NCI-H226 (cell line): Measurements from ENCODE around the gene TBCD.

Source experiments
- DNase-seq: peaks from one replicate; pipeline ENCODE4 v3.0.0-alpha.2; 2015

The TBCD gene

DNA sequence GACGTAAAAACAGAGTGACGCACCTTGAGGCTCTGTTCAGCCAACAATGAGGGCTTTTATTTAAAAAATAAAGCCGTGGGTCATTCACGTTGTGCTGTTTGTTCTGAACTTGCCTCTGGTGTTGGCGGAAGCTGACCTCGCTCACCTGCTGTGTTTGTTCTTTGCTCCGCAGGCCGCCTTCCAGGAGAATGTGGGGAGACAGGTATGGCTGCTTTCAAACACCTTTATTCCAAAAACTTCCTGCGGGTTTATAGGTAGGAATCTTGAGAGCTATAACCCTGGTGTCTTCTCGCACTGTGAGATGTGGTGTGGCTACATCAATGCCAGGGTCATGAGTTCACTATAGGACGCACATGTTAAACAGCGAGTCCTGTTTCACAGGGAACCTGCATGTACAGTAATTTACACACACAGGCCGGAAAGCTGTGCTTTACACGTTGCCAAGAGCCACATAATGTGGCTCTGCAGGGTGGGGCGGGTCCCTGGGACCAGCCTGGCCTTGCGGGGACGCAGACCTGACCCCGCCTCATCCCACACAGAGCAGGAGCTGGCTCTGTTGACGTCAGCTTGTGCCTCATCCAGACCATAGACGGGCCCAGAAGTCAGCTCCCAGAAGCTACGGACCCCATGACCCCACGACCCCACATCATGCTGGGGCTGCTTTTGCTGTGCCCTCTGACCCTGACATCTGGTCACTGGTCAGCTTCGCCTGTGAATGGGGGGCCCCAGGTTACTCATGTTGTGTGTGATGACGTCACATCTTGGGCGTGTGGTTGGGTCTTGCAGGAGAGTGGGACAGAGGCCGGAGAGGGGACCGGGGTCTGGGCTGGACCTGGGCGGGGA, 137.9 kb downstream of the TBCD start:
- DNase-seq = no peak

DNA sequence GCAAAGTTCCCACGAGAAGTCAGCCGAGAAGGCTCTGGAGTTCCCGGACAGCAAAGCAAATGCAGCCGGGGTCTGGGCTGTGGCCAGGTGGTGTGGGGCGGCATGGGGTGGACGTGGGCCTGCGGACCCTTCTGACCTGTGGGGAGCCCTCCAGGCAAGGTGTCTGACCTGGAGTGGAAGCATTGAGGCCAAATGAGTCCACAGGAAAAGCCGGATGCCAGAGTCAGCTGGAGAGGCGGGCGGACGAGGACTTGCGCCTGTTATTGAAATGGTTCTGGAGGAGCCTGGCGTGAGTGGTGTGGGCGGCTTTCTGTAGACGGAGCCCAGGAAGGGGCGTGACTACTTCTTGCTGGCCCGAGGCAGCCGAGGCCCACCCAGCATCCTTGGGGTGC, 138.5 kb downstream of the TBCD start:
- DNase-seq = no peak

DNA sequence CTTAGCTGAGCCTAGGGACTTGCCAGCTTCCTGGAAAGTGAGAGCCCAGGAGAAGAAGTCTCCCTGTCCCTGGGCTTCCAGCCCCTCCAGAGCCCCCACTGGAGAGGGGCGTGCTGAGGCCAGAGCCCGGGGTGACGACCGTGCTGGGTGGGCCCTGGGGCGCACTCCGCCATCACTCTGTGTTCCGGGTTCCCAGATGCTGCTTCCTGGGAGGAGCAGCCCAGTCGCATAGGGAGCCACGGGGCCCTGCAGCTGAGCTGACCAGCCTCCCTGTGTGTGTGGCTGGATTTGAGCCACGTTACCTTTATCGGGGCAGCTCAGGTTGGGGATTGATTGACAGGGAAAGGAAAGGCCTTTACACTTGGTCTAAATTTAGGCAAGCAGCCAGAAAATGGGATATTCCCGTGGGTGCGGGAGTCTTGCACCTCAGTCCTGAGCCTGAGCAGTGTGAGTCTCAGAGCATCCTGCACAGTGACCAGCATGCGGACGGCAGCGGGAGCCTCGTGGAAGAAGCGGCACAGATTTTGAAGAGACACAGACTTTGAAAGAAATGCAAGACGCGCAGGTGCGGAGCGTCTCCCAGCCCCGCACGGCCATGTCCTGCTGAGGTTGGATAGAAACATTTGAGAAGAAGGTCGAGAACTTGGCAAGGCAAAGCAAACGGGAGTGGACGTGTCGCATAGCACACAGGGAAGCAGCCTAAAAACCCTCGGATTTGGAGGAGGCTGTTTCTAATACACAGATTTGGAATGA, 139.2 kb downstream of the TBCD start:
- no peak for DNase-seq

DNA sequence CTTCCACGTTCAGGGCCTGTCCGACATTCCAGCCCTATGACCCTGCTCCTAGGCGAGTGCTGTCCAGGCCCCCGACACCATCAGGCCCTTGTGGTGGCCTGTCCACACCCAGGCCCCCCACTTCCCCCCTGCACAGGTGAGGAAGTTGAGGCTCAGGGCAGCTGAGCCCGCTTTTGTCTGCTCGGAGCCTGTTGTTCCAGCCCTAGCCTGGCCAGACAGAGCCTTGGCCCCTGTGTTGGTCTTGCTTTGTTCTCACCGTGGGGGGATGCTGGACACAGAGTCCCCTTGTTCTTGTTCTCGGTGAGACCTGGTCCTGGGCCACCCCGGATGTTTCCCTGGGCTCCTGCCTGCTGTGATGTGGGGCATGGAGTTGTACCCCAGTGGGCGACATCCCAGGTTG, 140.0 kb downstream of the TBCD start:
- DNase-seq = no peak

DNA sequence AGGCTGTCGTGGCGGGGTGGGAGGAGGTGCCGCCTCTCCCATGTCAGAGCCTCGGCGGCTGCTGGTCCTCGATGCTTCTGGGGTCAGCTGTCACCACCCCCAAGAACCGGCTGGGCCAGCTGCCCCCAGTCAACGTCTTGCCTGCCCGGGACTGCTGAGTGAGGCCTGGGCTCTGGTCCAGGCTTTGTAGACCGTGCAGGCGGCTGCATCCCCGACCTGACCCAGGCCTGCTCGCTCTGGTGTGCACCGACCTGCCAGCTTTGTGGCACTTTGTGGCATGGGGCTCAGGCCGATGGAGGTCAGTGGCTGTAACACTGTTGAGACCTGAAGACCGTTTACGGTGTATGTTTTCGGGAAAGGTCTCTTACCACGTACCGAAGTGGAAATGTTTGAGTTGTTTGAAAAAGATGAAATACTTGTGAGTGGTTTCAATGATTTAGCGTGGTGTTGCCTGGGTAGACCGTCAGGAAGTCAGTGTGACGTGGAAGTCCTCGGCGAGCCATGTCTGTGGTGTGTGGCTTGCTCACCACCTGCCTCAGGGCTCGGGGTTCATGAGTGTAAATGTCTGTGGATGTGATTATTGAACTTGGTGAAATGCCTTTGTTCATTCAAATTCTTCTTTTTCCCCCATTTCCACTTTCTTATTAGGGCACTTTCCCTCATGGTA, 141.2 kb downstream of the TBCD start:
- no peak for DNase-seq

DNA sequence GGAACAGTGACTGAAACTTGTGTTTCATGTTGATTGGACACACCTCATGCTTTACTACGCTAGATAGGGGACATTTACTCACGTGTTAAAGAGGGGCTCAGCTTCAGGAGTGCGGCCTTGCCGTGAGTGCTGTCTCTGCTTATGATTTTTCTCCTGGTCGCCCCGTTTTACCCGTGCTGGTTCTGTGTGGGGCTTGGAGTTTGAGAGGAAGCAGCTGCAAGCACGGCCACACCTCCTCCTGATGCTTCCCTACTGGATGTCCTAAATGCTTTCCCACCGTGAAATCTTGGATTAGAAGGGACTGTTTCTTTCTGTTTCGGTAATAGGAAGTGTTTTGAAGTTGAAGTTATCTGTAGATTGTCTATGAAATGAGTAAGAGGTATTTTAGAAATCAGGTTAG, 141.9 kb downstream of the TBCD start:
- DNase-seq = no peak

DNA sequence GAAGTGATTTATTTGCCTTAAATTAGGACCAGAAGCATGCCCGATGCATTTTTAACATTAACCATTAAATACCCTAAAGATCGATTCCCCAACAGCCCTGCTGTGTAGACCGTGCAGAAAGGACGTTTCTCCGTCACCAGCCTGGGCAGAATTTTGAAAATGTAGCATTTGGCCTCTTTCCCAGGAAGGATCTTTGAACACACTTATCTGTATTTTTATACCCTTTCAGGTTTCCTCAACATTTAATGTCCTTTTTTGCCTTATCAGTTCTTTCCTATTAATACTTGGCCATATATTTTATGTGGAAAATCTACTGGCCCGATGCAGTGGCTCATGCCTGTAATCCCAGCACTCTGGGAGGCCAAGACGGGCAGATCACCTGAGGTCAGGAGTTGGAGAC, 142.5 kb downstream of the TBCD start:
- no peak for DNase-seq

DNA sequence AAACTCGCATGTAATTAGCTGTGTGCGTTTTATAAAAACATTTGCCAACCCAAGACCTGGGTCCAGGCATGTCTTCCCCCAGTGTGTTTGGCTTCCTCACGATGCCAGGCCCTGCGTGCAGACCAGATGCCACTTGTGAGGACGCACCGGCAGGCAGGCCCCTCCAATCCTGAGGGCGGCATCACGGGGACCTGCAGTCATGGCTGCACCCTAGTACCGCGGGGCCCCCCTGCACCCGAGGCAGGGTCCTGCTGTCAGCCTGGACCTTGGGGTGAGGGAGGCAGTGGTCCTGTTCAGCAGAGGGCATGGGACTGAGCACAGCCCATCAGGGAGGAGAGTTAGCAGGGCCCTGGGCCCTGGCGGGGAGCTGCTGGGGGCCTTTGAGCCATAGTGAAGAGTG, 143.2 kb downstream of the TBCD start:
- DNase-seq = no peak

DNA sequence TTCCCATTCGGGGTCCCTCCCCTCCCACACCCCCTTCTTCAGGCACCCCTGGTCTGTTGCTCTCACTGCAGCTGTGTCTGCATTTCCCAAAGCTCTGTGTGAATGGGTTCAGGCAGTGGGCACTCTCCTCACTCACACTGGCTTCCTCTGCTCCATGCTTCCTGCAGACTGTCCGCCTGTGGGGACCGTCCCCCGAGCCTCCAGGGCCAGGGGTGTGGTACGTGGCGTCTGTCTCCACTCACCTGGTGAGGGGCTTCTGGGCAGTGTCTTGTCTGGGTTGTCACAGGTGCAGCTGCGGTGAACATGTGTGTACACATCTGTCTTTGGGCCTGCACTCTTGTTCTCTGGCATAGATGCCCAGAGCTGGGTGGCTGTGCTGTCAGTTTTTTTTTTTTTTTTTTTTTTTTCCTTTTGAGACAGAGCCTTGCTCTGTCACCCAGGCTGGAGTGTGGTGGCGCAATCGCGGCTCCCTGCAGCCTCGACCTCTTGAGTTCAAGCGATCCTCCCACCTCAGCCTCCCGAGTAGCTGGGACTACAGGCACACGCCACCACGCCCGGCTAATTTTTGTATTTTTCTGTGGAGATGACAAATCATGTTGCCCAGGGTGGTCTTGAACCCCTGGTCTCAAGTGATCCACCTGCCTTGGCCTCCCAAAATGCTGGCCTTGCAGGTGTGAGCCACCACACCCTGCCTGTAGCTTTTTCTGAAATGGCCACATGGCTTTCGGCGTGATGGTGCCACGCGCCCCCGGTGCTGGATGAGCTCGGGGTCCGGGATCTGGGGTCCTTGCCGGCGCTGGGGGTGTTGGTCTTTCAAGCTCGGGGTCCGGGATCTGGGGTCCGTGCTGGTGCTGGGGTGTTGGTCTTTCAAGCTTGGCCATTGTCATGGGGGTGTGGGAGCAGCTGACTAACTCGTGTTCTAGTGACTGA, 144.5 kb downstream of the TBCD start:
- no peak for DNase-seq

DNA sequence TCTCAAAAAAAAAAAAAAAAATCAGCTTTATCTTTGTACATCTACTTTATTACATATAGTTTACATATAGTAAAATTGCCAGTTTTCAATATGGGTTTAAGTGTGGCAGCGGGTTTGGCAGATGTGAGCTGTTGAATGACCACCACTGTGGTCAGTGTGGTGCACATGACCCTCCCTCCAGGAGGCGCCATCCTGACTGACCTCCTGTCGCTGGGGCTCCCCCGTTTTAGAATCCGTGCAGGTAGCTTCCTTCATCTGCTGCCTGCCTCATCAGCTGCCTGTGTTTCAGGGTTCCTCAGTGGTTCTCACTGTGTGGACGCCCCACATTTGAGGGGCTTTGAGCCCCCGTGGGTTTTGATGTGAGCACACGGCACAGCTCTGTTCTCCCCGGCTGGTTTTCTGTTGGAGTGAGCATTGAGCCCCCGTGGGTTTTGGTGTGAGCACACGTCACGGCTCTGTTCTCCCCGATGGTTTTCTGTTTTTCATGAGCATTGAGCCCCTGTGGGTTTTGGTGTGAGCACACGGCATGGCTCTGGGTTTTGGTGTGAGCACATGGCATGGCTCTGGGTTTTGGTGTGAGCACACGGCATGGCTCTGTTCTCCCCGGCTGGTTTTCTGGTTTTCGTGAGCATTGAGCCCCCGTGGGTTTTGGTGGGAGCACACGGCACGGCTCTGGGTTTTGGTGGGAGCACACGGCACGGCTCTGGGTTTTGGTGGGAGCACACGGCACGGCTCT, 145.8 kb downstream of the TBCD start:
- DNase-seq = no peak

DNA sequence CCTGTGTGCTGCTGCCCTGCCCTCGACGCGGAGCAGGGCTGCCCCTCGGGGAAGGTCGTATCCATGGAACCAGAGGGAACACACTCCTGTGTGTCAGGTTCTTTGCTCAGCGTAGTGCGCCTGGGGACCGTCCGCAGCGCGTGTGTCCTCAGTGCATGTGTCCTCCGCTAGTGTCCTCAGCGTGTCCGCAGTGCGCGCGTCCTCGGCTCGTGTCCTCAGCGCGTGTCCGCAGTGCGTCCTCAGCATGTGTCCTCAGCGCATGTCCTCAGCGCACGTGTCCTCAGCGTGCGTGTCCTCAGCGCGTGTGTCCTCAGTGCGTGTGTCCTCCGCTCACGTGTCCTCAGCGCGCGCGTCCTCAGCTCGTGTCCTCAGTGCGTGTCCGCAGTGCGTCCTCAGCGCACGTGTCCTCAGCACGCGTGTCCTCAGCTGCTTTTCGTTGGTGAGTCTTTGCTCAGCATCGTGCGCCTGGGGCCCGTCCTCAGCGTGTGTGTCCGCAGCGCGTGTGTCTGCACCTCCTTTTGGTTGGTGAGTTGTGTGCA, 147.2 kb downstream of the TBCD start:
- DNase-seq = no peak

DNA sequence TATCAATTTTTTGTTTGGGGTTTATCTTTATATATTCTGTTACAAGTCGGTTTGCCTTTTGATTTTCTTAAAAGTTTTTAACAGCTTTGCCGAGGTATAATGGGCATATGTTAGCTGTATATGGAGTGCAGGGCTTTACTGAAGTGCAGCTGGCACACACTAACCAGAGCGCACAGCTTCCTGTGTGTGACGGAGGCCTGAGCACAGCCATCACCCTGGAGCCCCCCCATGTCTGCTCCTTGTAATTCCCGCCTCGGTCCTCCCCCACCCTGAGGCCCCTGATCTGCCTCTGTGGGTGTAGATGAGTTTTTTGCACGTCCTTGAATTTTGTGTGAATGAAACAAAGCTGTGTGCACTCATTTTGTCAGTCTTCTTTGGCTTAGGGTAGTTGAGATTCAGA, 148.1 kb downstream of the TBCD start:
- DNase-seq = no peak

DNA sequence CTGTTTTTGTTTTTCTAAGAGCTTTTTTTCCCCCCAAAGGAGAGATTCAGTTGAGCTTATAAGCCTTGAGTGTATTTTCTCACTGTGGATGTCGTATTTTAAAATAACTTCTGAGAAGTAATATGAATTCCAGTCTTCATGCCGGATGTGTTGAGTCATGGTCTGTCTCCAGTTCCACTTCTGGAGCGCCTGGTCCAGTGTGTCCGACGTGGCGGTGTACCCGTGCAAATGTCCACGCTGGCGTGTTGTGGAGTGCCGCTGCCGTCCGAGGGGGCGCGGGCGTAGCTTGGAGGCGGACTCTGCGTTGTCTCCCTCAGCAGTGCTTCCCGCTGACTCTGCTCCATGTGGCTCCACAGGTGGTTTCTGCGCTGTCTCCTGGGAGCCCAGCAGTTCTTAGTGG, 148.9 kb downstream of the TBCD start:
- no peak for DNase-seq

DNA sequence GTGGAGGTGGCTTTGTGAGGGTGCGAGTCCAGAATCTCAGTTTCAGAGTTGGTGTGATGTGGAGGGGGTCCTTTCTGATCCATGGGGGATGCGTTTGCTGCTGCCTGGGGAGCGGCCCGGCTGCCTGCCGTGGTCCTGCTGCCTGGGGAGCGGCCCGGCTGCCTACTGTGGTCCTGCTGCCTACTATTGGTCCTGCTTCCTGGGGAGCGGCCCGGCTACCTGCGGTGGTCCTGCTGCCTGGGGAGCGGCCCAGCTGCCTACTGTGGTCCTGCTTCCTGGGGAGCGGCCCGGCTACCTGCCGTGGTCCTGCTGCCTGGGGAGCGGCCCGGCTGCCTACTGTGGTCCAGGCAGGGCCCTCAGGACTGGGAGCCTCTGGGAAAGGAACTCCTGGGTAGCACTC, 149.5 kb downstream of the TBCD start:
- DNase-seq = no peak

DNA sequence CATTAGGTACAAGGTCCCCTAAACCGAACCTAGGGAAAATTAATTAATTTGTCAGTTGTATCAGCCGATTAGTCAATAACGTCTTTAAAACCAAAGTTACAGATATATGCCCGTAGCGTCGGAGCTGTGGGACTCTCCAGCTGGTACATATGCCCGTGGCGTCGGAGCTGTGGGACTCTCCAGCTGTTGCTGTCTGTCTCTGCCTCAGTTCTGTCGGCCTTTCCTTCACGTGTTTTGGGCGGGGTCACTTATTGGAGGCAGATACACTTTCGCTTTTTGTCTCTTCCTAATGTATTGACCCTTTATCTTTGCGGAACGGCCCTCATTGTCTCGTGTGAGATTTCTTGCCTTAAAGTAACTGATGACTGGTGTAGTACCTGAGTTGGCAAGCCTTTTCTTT, 150.0 kb downstream of the TBCD start:
- DNase-seq = no peak

DNA sequence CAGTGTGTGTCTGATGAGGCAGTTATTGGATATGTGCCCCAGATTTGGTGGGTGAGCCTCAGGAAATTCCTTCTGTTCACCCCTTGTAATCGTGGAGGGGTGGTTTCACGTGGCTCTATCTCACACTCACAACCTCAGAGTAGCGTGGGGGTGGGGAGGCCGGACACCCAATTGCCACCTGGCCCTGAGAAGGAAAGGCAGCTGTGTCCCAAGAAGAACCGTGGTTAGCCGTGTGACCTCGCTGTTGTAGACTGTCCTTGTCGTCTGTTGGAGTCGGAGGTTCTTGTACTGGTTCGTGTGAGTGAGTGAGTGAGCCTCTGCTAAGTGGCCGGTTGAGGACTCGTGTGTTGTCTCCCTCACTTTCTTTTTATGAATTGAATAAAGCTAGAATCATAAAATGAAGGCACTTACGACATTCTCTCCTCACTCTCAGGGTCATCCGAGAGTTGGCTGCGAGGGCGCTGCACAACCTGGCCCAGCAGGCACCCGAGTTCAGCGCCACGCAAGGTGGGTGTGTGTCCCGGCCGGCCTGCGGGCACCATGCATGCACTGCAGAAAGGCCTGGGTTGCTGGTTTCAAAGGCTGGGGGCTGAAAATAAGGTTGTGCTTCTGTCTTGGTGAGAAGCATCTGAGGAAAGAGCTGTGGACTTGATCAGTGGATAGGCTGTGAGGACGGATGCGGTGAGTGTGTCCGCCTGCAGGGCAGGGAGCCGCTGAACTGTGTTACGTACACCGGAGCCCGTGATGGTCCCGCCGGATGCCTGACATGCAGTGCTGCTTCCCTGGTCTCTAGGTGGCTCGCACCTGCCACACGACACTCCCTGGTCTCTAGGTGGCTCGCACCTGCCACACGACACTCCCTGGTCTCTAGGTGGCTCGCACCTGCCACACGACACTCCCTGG, 151.4 kb downstream of the TBCD start:
- DNase-seq = no peak

DNA sequence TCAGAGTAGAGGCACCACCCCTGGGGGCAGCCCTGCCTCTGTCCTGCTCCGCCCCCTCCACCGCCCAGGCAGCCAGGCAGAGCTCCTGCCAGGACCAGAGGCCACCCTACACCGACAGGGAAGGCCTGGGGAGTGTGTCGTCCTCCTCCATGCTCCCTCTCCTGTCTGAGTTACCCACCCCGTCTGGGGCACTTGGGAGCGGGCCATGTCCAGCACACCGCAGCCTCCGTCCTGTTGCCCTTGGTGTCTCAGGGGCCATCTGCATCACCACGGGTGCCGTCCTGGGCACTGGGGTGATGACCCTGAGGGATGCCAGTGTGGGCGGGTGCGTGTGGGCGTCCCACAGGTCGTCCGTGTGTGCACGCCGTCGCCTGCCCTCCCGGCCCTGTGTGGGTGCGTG, 153.3 kb downstream of the TBCD start:
- no peak for DNase-seq

DNA sequence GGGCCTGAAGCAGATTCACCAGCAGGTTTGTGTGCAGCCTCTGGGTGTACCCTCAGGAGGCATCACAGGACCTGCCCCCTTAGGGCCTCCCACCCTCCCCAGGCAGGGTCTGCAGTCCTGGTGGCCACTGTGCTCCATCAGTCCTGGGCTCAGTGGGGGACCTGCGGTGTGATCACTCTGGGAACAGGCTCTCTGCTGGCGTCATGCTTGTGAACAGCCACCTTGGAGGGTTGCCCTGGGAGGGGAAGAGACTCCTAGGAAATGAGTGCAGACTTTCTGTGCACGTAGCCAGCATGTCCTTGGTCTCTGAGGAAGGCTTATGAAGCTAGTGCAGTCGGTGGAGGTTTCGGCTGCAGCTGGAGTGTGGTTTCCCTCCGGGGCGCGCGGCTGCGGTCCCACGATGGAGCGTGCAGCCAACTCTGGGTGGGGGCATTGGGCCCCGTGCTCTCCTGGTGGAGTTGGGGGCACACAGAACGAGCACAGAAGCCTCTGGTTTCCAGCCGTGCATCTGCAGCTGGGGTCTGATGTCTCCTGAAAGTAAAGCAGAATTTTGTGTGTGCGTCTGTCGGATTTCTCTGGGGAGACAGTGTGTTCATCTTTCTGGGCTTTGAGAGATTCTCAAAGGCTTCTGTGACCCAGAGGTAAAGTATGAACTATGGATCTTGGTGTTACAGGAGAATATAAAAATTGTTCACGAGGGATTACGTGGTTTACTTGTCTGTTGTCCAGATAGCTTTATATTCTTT, 156.1 kb downstream of the TBCD start:
- no peak for DNase-seq

DNA sequence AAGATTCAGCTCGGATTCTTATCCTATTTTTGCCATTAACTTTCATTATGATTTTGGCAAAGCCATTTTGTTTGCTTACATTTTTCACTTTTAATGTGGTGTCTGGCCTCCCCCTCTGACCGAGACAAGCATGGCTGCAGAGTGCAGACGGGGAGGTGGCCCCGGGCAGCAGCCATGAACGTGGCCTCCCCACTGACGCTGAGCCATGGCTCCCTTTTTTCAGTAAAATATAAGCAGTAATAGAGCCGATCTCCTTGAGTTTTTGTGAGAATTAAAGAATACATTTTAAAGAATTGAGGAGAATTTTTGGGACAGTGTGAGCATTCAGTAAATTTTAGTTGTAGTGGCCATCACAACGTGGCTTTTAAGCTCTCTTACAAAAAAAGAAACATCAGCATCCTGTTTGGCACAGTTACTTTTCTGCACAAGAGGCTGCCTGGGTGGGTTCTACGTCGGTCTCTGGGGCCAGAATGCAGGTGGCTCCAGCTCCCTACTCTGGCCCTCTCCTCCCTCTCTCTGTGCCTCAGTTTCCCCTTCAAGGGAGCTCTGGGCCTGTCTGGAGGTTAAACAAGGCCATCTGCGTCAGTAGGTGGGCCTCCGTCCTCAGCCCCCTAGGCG, 156.8 kb downstream of the TBCD start:
- no peak for DNase-seq
